GM19438 (cell line): ENCODE results near the gene ANO3.
A peak's percentile ranks its signal among the peaks of the same experiment; 100 is the strongest.
"Not testable (repeated sequence)": the region's sequence is repeated elsewhere in the genome, so short reads cannot be mapped to it uniquely, and the experiment has no call there.

Experiments
- ATAC-seq: cut with Tn5 transposase; IDR thresholded peaks from one replicate; pipeline ENCODE4 v1.9.1; 2021; ENCODE audit warnings: low read depth; ENCODE audit not compliant: unreplicated experiment

Gene ANO3

GRCh38 chr11:26331911-26332571 is at the start of gene ANO3:
Gene ANO3 (plus strand): TSS chr11:26332130. CDS start chr11:26332276, 146 bp downstream.
- ATAC-seq = peak; percentile 99

GRCh38 chr11:26283852-26284408 is 48.0 kb upstream of the ANO3 start:
- no peak for ATAC-seq

GRCh38 chr11:26285608-26286007 is 46.3 kb upstream of the ANO3 start:
- no peak for ATAC-seq

GRCh38 chr11:26286472-26287066 is 45.4 kb upstream of the ANO3 start:
- ATAC-seq = no peak

GRCh38 chr11:26287067-26287518 is 44.8 kb upstream of the ANO3 start:
- ATAC-seq = no peak

- peak; percentile 83 for ATAC-seq
Measured at GRCh38 chr11:26297189-26297975, 34.5 kb upstream of the ANO3 start.

GRCh38 chr11:26316372-26316771 is 15.6 kb upstream of the ANO3 start:
- not testable (repeated sequence) for ATAC-seq

- no peak for ATAC-seq
Measured at GRCh38 chr11:26319906-26320305, 12.0 kb upstream of the ANO3 start.

- ATAC-seq = no peak
Measured at GRCh38 chr11:26321516-26321915, 10.4 kb upstream of the ANO3 start.

- ATAC-seq = no peak
Measured at GRCh38 chr11:26322335-26323067, 9.4 kb upstream of the ANO3 start.

GRCh38 chr11:26323837-26324236 is 8.1 kb upstream of the ANO3 start:
- ATAC-seq = no peak

- ATAC-seq = no peak
Measured at GRCh38 chr11:26324270-26324669, 7.7 kb upstream of the ANO3 start.

- no peak for ATAC-seq
Measured at GRCh38 chr11:26326793-26327400, 5.0 kb upstream of the ANO3 start.

GRCh38 chr11:26329206-26329605 is 2.7 kb upstream of the ANO3 start:
- ATAC-seq = no peak

GRCh38 chr11:26330262-26330661 is 1.7 kb upstream of the ANO3 start:
- no peak for ATAC-seq

- no peak for ATAC-seq
Measured at GRCh38 chr11:26332572-26332915, 614 bp downstream of the ANO3 start.

GRCh38 chr11:26333906-26334305 is 2.0 kb downstream of the ANO3 start:
- ATAC-seq = no peak

GRCh38 chr11:26335903-26336302 is 4.0 kb downstream of the ANO3 start:
- ATAC-seq = no peak

GRCh38 chr11:26344647-26345046 is 12.7 kb downstream of the ANO3 start:
- ATAC-seq = no peak

- no peak for ATAC-seq
Measured at GRCh38 chr11:26348776-26349175, 16.8 kb downstream of the ANO3 start.
